Measurements from ENCODE around the gene TMEM30A.

- TF ChIP-seq CTCF (IDR thresholded peaks at IDR 0.05; ENCODE audit: borderline replicate concordance, extremely low read depth, low read length, poor library complexity, severe bottlenecking) = no peak
- no peak for TF ChIP-seq EZH2 (IDR thresholded peaks at IDR 0.05; ENCODE audit: borderline replicate concordance, low read depth, low read length, severe bottlenecking)
Observed at GRCh38 chr6:75307364-75308004, 22.9 kb upstream of the TMEM30A start.

Data from DND-41 (cell line).